Measurements from ENCODE around the gene PLA2G1B.

PLA2G1B gene

GRCh38 chr12:120365675-120366340 is 38.2 kb upstream of the PLA2G1B start:
- no peak overlapping the region for H3K4me2 ChIP-seq (ENCODE audit: insufficient read depth, low read length)
- H3K36me3 ChIP-seq (ENCODE audit: insufficient read depth, low read length), result no peaks in the 10 kb centered on the region
- H3K4me1 ChIP-seq (ENCODE audit: insufficient read depth, low read length), result no peaks in the 10 kb centered on the region
- H4K20me1 ChIP-seq (ENCODE audit: insufficient read depth, low read length), result no peaks in the 10 kb centered on the region
- no peaks in the 10 kb centered on the region for H3K79me2 ChIP-seq (ENCODE audit: insufficient read depth, low read length)
- H3K27ac ChIP-seq (ENCODE audit: low read length), result no peak overlapping the region
- no peak overlapping the region for H3K4me3 ChIP-seq (ENCODE audit: low read depth in 1 of 2, low read length in 2 of 2)
- peaks cover 7% of the 10 kb centered on the region for H3K27me3 ChIP-seq (ENCODE audit: insufficient read depth, low read length, poor library complexity)
- TF ChIP-seq CTCF (IDR thresholded peaks at IDR 0.05; ENCODE audit: borderline replicate concordance, extremely low read depth, low read length, poor library complexity, severe bottlenecking), result no peak
- TF ChIP-seq EZH2 (IDR thresholded peaks at IDR 0.05; ENCODE audit: borderline replicate concordance, low read depth, low read length, severe bottlenecking), result no peak
- ATAC-seq (ENCODE audit: insufficient read depth, low read depth) (no peak), DNase-seq (no peak)
- no peak overlapping the region for H3K9ac ChIP-seq (ENCODE audit: low read depth, low read length)
- no peak overlapping the region for H2AFZ ChIP-seq (ENCODE audit: low read depth, low read length)
- no peaks in the 10 kb centered on the region for H3K9me3 ChIP-seq (ENCODE audit: insufficient read depth, low read length, severe bottlenecking)

- TF ChIP-seq EZH2 (IDR thresholded peaks at IDR 0.05; ENCODE audit: borderline replicate concordance, low read depth, low read length, severe bottlenecking) (no peak), CTCF (IDR thresholded peaks at IDR 0.05; ENCODE audit: borderline replicate concordance, extremely low read depth, low read length, poor library complexity, severe bottlenecking) (no peak)
- H3K9ac ChIP-seq (ENCODE audit: low read depth, low read length), result no peak overlapping the region
- ATAC-seq (ENCODE audit: insufficient read depth, low read depth) (no peak), DNase-seq (no peak)
- H3K36me3 ChIP-seq (ENCODE audit: insufficient read depth, low read length), result no peaks in the 10 kb centered on the region
- H2AFZ ChIP-seq (ENCODE audit: low read depth, low read length), result no peak overlapping the region
- H3K27me3 ChIP-seq (ENCODE audit: insufficient read depth, low read length, poor library complexity), result peaks cover 2% of the 10 kb centered on the region
- no peak overlapping the region for H3K4me2 ChIP-seq (ENCODE audit: insufficient read depth, low read length)
- H3K4me1 ChIP-seq (ENCODE audit: insufficient read depth, low read length), result no peaks in the 10 kb centered on the region
- H4K20me1 ChIP-seq (ENCODE audit: insufficient read depth, low read length), result no peaks in the 10 kb centered on the region
- H3K27ac ChIP-seq (ENCODE audit: low read length), result no peak overlapping the region
- H3K4me3 ChIP-seq (ENCODE audit: low read depth in 1 of 2, low read length in 2 of 2), result no peak overlapping the region
- H3K9me3 ChIP-seq (ENCODE audit: insufficient read depth, low read length, severe bottlenecking), result no peaks in the 10 kb centered on the region
- no peaks in the 10 kb centered on the region for H3K79me2 ChIP-seq (ENCODE audit: insufficient read depth, low read length)
Observed at GRCh38 chr12:120364487-120364886, 36.9 kb upstream of the PLA2G1B start.

- TF ChIP-seq CTCF (IDR thresholded peaks at IDR 0.05; ENCODE audit: borderline replicate concordance, extremely low read depth, low read length, poor library complexity, severe bottlenecking) (no peak), EZH2 (IDR thresholded peaks at IDR 0.05; ENCODE audit: borderline replicate concordance, low read depth, low read length, severe bottlenecking) (no peak)
- no peaks in the 10 kb centered on the region for H3K4me1 ChIP-seq (ENCODE audit: insufficient read depth, low read length)
- no peaks in the 10 kb centered on the region for H4K20me1 ChIP-seq (ENCODE audit: insufficient read depth, low read length)
- no peak overlapping the region for H3K4me2 ChIP-seq (ENCODE audit: insufficient read depth, low read length)
- H3K4me3 ChIP-seq (ENCODE audit: low read depth in 1 of 2, low read length in 2 of 2), result no peak overlapping the region
- no peaks in the 10 kb centered on the region for H3K36me3 ChIP-seq (ENCODE audit: insufficient read depth, low read length)
- H3K79me2 ChIP-seq (ENCODE audit: insufficient read depth, low read length), result no peaks in the 10 kb centered on the region
- H3K27me3 ChIP-seq (ENCODE audit: insufficient read depth, low read length, poor library complexity), result peaks cover 6% of the 10 kb centered on the region
- ATAC-seq (ENCODE audit: insufficient read depth, low read depth) (no peak), DNase-seq (no peak)
- no peaks in the 10 kb centered on the region for H3K9me3 ChIP-seq (ENCODE audit: insufficient read depth, low read length, severe bottlenecking)
- no peak overlapping the region for H2AFZ ChIP-seq (ENCODE audit: low read depth, low read length)
- no peak overlapping the region for H3K9ac ChIP-seq (ENCODE audit: low read depth, low read length)
- H3K27ac ChIP-seq (ENCODE audit: low read length), result no peak overlapping the region
Observed at GRCh38 chr12:120363274-120363855, 35.8 kb upstream of the PLA2G1B start.
